Stimulated activated naive B cell treated with anti-CD40 and anti-IgM and Interleukin-4, amounts not matched to agents 10 μg/mL and 1 μg/mL and 100 μg/mL, for 72 hours (primary cell): ENCODE measurements around the gene SETD2.
A peak's percentile ranks its signal among the peaks of the same experiment; 100 is the strongest.
"Not testable (repeated sequence)": the region's sequence is repeated elsewhere in the genome, so short reads cannot be mapped to it uniquely, and the experiment has no call there.

Source experiments
- ATAC-seq, 2 donors: fragments of 150-1000 bp; cut with Tn5 transposase; replicated peaks; 2 replicates each; pipeline ENCODE4 v1.10.0; 2021; ENCODE audit warnings: moderate library complexity in 1 of 2
- DNase-seq: peaks from one replicate; pipeline ENCODE4 v3.0.0; 2021
- H3K27ac Mint-ChIP-seq: one replicate; pipeline ENCODE4 v1.8.0; 2022; ENCODE audit warnings: mild to moderate bottlenecking, mixed read lengths
- H3K27me3 Mint-ChIP-seq, 2 donors: one replicate each; pipeline ENCODE4 v1.8.0; 2022; ENCODE audit warnings: mixed read lengths in 2 of 2
- H3K36me3 Mint-ChIP-seq, 2 donors: one replicate each; pipeline ENCODE4 v1.8.0; 2022; ENCODE audit warnings: mixed read lengths in 2 of 2, mild to moderate bottlenecking in 1 of 2
- H3K4me1 Mint-ChIP-seq, 2 donors: one replicate each; pipeline ENCODE4 v1.8.0; 2022; ENCODE audit warnings: mixed read lengths in 2 of 2, mild to moderate bottlenecking in 1 of 2
- H3K4me3 Mint-ChIP-seq, 2 donors: one replicate each; pipeline ENCODE4 v1.8.0; 2022; ENCODE audit warnings: mild to moderate bottlenecking in 2 of 2, mixed read lengths in 2 of 2, moderate library complexity in 1 of 2
- H3K9me3 Mint-ChIP-seq, 2 donors: one replicate each; pipeline ENCODE4 v1.8.0; 2022; ENCODE audit warnings: mixed read lengths in 2 of 2, mild to moderate bottlenecking in 1 of 2

The SETD2 gene

GRCh38 chr3:47065058-47065457, 98.9 kb downstream of the SETD2 start:
- Mint-ChIP-seq H3K27me3 (no peaks in the 10 kb centered on the region), H3K4me3 (no peak overlapping the region), H3K36me3 (peaks cover 16 to 48% of the 10 kb centered on the region in 2 donors), H3K4me1 (peaks cover 5 to 10% of the 10 kb centered on the region in 2 donors), H3K27ac (no peak overlapping the region), H3K9me3 (no peaks in the 10 kb centered on the region)
- DNase-seq = no peak
- ATAC-seq = no peak

DNA sequence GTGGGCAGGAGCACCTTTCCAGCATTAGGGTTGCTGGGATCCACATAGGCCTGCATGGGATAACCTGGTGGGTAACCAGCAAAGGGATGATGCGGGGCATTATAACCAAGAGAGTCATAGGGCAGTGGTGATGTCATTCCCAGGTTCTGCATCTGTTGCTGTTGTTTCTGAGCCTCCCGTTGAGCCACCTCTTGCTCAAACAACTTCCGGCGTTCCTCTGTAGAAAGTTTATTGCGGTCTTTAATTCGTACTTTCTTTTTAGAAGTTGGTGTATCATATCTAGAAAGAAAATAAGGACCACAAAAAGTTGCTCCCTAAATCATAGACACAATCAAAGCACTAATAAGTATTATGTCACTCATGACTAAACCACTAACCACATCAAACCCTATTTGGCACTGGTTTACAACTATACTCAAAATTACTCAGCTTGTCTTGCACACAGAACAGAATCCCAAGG, 106.7 kb downstream of the SETD2 start:
- H3K9me3 Mint-ChIP-seq = no peaks in the 10 kb centered on the region
- peaks cover 9 to 12% of the 10 kb centered on the region in 2 donors for H3K4me1 Mint-ChIP-seq
- peaks cover 34 to 51% of the 10 kb centered on the region in 2 donors for H3K36me3 Mint-ChIP-seq
- ATAC-seq (no peak), DNase-seq (no peak)
- H3K27ac Mint-ChIP-seq = no peak overlapping the region
- H3K4me3 Mint-ChIP-seq = no peak overlapping the region
- H3K27me3 Mint-ChIP-seq = no peaks in the 10 kb centered on the region

GRCh38 chr3:47056705-47057104, 107.2 kb downstream of the SETD2 start:
- no peaks in the 10 kb centered on the region for H3K27me3 Mint-ChIP-seq
- ATAC-seq = no peak
- no peak overlapping the region for H3K4me3 Mint-ChIP-seq
- no peaks in the 10 kb centered on the region for H3K9me3 Mint-ChIP-seq
- DNase-seq = no peak
- H3K27ac Mint-ChIP-seq = peak overlapping the region; percentile 60
- peaks cover 6 to 8% of the 10 kb centered on the region in 2 donors for H3K4me1 Mint-ChIP-seq
- H3K36me3 Mint-ChIP-seq = peaks cover 29 to 46% of the 10 kb centered on the region in 2 donors

DNA sequence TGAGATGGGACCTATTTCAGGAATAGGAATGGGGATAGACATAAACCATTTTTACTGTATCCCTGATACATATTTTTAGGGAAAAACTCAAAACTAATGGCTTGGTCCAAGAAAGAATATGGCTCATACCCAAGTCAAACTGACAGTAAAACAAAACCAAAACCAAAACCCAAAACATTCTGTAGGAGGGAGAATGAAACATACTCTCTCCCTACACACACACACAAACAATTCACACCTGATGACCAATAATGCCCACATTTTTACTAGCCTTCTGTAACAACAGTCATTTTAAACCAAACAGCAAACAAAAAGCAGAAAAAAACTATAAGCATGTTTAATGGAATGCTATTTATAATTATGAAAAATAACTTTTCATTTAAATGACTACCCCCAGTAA, 109.5 kb downstream of the SETD2 start:
- no peaks in the 10 kb centered on the region for H3K9me3 Mint-ChIP-seq
- DNase-seq = no peak
- H3K27me3 Mint-ChIP-seq = no peaks in the 10 kb centered on the region
- peaks cover 26 to 43% of the 10 kb centered on the region in 2 donors for H3K36me3 Mint-ChIP-seq
- H3K4me3 Mint-ChIP-seq = no peak overlapping the region
- H3K4me1 Mint-ChIP-seq = peaks cover 6 to 7% of the 10 kb centered on the region in 2 donors
- no peak overlapping the region for H3K27ac Mint-ChIP-seq
- ATAC-seq = no peak

DNA sequence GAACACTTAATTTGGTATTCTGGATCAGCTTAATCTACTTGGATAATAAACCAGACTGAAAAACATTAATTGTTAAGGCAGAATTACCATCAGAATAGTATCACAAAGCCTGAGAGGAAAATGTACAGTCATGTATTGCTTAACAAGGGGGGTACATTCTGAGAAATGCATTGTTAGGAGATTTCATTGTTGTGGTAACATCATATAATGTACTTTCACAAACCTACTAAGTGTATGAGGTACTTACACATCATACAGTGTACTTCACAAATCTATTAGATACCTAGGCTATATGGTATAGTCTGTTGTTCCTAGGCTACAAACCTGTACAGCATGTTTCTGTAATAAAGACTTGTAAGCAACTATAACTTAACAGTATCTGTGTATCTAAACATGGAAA, 116.2 kb downstream of the SETD2 start:
- peaks cover 5 to 10% of the 10 kb centered on the region in 2 donors for H3K4me1 Mint-ChIP-seq
- ATAC-seq = no peak

GRCh38 chr3:47047069-47047468, 116.8 kb downstream of the SETD2 start:
- ATAC-seq (no peak), DNase-seq (no peak)
- Mint-ChIP-seq H3K9me3 (no peaks in the 10 kb centered on the region), H3K27ac (no peak overlapping the region), H3K27me3 (no peaks in the 10 kb centered on the region), H3K4me1 (peaks cover 5 to 10% of the 10 kb centered on the region in 2 donors), H3K36me3 (peaks cover 16 to 35% of the 10 kb centered on the region in 2 donors), H3K4me3 (no peak overlapping the region)

More for the DNA sequence above, 116.2 kb downstream of the SETD2 start:
- peaks cover 11 to 30% of the 10 kb centered on the region in 2 donors for H3K36me3 Mint-ChIP-seq
- no peak for DNase-seq
- no peak overlapping the region for H3K4me3 Mint-ChIP-seq
- no peaks in the 10 kb centered on the region for H3K27me3 Mint-ChIP-seq
- H3K9me3 Mint-ChIP-seq = no peaks in the 10 kb centered on the region
- H3K27ac Mint-ChIP-seq = peak overlapping the region; percentile 77

- Mint-ChIP-seq H3K9me3 (no peaks in the 10 kb centered on the region), H3K27me3 (no peaks in the 10 kb centered on the region), H3K4me3 (no peak overlapping the region), H3K4me1 (peaks cover 9 to 10% of the 10 kb centered on the region in 2 donors), H3K27ac (no peak overlapping the region), H3K36me3 (peaks cover 28 to 48% of the 10 kb centered on the region in 2 donors)
- ATAC-seq = no peak
- no peak for DNase-seq
Observed at GRCh38 chr3:47042231-47042791, 121.6 kb downstream of the SETD2 start.

DNA sequence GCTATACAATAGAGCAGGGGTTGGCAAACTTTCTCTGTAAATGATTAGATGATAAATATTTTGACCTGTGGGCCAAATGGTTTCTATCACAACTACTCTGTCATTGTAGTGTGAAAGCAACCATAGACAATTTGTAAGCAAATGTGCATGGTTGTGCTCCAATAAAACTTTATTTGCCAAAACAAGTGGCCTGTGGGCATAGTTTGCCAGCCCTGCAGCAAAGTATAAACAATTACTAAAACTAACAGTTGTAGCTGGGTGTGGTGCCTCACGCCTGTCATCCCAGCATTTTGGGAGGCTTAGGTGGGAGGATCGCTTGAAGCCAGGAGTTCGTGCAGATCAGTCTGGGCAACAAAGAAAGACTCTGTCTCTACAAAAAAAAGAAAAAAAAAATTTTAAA, 122.8 kb downstream of the SETD2 start:
- H3K36me3 Mint-ChIP-seq = peaks cover 31 to 51% of the 10 kb centered on the region in 2 donors
- no peak overlapping the region for H3K4me3 Mint-ChIP-seq
- DNase-seq (no peak), ATAC-seq (no peak)
- no peaks in the 10 kb centered on the region for H3K27me3 Mint-ChIP-seq
- H3K9me3 Mint-ChIP-seq = no peaks in the 10 kb centered on the region
- H3K4me1 Mint-ChIP-seq = peaks cover 7 to 10% of the 10 kb centered on the region in 2 donors
- no peak overlapping the region for H3K27ac Mint-ChIP-seq

GRCh38 chr3:47037302-47037701, 126.6 kb downstream of the SETD2 start:
- not testable (repeated sequence) for ATAC-seq

GRCh38 chr3:47036145-47036544, 127.8 kb downstream of the SETD2 start:
- H3K36me3 Mint-ChIP-seq = peaks cover 31 to 50% of the 10 kb centered on the region in 2 donors
- H3K27me3 Mint-ChIP-seq = no peaks in the 10 kb centered on the region
- H3K4me1 Mint-ChIP-seq = peaks cover 9 to 13% of the 10 kb centered on the region in 2 donors
- ATAC-seq (no peak), DNase-seq (no peak)
- no peak overlapping the region for H3K27ac Mint-ChIP-seq
- H3K9me3 Mint-ChIP-seq = no peaks in the 10 kb centered on the region
- no peak overlapping the region for H3K4me3 Mint-ChIP-seq

More at GRCh38 chr3:47037302-47037701, 126.6 kb downstream of the SETD2 start:
- H3K4me1 Mint-ChIP-seq, H3K27me3 Mint-ChIP-seq, DNase-seq, H3K9me3 Mint-ChIP-seq, H3K4me3 Mint-ChIP-seq: not testable (repeated sequence)
- Mint-ChIP-seq H3K36me3 (peaks cover 32 to 52% of the 10 kb centered on the region in 2 donors), H3K27ac (peak overlapping the region; percentile 42)

DNA sequence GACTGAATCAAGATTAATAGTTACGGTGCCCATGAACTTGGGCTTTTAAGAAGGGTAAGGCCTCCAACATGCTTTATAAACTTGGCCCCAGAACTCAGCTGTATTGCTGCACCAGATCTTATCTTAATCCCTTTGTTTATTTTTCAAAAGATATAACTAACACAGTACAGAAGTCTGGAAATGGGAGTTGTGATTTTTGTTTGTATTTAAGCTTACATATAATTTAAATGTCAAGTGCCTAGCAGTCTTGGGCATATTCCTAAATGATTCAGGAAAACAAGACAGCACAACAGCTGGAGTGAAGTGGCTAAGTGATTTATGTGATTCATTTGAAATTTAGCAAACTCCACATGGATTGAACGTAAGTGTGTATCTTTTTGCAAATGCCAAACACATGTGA, 128.3 kb downstream of the SETD2 start:
- Mint-ChIP-seq H3K27ac (no peak overlapping the region), H3K36me3 (peaks cover 31 to 47% of the 10 kb centered on the region in 2 donors), H3K9me3 (no peaks in the 10 kb centered on the region), H3K27me3 (no peaks in the 10 kb centered on the region), H3K4me1 (peaks cover 11 to 18% of the 10 kb centered on the region in 2 donors), H3K4me3 (no peak overlapping the region)
- no peak for DNase-seq
- ATAC-seq = no peak

GRCh38 chr3:47034868-47035489, 128.9 kb downstream of the SETD2 start:
- Mint-ChIP-seq H3K36me3 (peaks cover 28 to 41% of the 10 kb centered on the region in 2 donors), H3K27ac (peak overlapping the region; percentile 20)

GRCh38 chr3:47031041-47031440, 132.9 kb downstream of the SETD2 start:
- H3K27me3 Mint-ChIP-seq, DNase-seq, H3K9me3 Mint-ChIP-seq, H3K4me3 Mint-ChIP-seq: not testable (repeated sequence)
- Mint-ChIP-seq H3K4me1 (peaks cover 11 to 21% of the 10 kb centered on the region in 2 donors), H3K27ac (peak overlapping the region; percentile 90), H3K36me3 (peaks cover 15 to 30% of the 10 kb centered on the region in 2 donors)
- ATAC-seq = peak; percentile 92 to 94

More at GRCh38 chr3:47034868-47035489, 128.9 kb downstream of the SETD2 start:
- H3K27me3 Mint-ChIP-seq = no peaks in the 10 kb centered on the region
- ATAC-seq = no peak
- no peaks in the 10 kb centered on the region for H3K9me3 Mint-ChIP-seq
- no peak for DNase-seq
- no peak overlapping the region for H3K4me3 Mint-ChIP-seq
- H3K4me1 Mint-ChIP-seq = peaks cover 12 to 19% of the 10 kb centered on the region in 2 donors

DNA sequence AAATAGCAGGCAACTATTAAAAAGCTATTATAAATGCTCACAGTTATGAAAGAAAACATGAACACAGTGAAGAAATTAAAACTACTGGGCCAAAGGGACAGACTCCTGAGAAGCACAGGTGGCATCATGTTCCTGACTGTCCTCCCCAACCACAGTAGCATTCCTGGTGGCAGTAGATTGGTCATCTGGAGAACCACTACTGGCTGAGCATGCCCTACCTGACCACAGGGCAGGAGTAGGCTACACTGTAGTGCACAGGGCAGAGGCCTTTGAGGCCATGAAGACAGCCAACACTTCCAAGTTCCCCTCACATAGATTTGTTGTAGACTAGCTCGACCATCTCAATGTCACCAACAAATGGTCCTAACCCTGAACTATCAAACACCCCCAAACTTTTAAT, 135.2 kb downstream of the SETD2 start:
- DNase-seq = no peak
- no peak for ATAC-seq
- Mint-ChIP-seq H3K27ac (no peak overlapping the region), H3K9me3 (no peaks in the 10 kb centered on the region), H3K4me3 (no peak overlapping the region), H3K4me1 (peaks cover 19 to 32% of the 10 kb centered on the region in 2 donors), H3K36me3 (peaks cover 15 to 28% of the 10 kb centered on the region in 2 donors), H3K27me3 (no peaks in the 10 kb centered on the region)

- Mint-ChIP-seq H3K9me3 (no peaks in the 10 kb centered on the region), H3K4me1 (peaks cover 19 to 32% of the 10 kb centered on the region in 2 donors), H3K36me3 (peaks cover 14 to 27% of the 10 kb centered on the region in 2 donors), H3K4me3 (no peak overlapping the region), H3K27me3 (no peaks in the 10 kb centered on the region), H3K27ac (no peak overlapping the region)
- ATAC-seq (no peak), DNase-seq (no peak)
Observed at GRCh38 chr3:47028146-47028545, 135.8 kb downstream of the SETD2 start.
